HG02970 (cell line): Measurements from ENCODE around the gene PXK.

ENCODE experiments used
- ATAC-seq: cut with Tn5 transposase; IDR thresholded peaks from one replicate; pipeline ENCODE4 v1.9.1; 2021; ENCODE audit warnings: mild to moderate bottlenecking, moderate library complexity, moderate number of reproducible peaks; ENCODE audit not compliant: unreplicated experiment, low FRiP score

PXK gene

GRCh38 chr3:58377750-58378149, 45.1 kb downstream of the PXK start:
- ATAC-seq = no peak

GRCh38 chr3:58379351-58380073, 46.8 kb downstream of the PXK start:
- ATAC-seq = no peak

GRCh38 chr3:58383476-58383875, 50.8 kb downstream of the PXK start:
- no peak for ATAC-seq

GRCh38 chr3:58383904-58384303, 51.2 kb downstream of the PXK start:
- ATAC-seq = no peak

DNA sequence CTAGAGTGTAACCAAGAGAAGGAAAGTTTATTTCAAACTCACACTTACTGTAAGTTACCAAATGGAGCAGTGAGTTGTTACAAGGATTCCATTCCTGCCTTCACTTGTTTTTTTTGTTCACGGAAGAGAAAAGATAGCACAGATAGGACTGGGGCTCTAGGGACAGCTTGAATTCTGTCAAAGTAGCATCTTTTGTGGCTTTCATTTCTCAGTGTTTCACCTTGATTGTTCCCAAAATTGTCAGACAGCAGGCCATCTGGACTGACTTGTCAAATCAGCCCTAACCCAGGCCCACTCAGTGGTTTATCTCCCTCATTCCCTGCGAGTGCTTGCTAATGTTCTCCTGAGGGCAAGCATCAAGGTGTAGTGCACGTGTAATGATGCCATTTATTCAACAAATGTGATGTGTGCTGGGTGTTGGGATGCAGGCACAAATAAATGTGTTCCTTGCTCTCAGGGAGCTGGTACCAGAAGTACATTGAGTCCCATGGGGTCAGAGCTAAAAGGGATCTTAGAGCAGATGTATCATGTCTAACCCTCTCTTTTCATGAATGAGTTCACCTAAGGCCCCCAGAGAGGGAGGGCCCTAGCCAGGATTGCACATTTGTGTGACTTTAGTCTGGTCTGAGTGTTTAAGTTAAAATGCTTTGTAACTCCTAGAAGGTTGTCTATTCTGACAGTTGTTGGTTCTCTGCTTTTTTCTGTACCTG, 51.8 kb downstream of the PXK start:
- ATAC-seq = no peak

GRCh38 chr3:58386626-58387365, 54.1 kb downstream of the PXK start:
- ATAC-seq = no peak

DNA sequence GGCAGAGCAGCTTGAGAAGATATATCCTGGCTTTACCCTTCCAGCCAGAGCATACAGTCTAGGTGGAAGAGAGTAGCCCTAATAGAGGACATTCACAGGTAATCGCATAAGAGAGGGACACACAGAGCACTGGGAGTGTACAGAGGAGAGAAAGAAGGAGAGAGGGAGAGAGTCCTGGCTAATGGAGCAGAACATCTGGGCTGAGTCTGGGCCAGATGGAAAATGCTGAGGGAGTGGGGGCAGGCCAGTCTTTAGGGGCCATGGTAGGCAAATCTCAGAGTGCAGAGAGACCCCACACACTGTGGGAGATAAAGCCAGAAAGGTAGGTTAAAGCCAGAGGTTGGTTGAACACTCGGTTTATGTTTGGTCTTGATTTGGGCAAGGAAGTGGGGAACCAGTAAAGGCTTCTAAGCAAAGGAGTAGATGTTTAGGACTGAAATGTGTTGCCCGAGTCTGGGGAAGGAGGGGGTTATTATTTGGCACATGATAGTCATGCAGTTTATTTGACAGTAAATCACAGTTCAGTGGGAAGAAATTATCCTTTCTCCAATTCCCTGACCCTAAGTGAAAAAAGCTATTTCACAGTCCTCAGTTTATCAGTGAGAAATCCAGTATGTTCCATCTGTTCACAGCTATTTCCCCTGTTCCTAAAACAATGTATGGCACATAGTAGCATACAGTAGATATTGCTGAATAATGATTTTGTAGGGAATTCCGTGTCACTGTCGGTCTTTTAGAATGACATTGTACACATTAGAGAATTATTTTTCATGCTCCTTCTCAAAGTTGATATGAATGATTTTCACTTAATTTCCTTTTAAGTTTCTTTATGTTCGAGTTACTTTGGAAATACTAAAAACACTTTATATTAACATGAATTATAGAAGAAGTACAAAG, 55.2 kb downstream of the PXK start:
- no peak for ATAC-seq

DNA sequence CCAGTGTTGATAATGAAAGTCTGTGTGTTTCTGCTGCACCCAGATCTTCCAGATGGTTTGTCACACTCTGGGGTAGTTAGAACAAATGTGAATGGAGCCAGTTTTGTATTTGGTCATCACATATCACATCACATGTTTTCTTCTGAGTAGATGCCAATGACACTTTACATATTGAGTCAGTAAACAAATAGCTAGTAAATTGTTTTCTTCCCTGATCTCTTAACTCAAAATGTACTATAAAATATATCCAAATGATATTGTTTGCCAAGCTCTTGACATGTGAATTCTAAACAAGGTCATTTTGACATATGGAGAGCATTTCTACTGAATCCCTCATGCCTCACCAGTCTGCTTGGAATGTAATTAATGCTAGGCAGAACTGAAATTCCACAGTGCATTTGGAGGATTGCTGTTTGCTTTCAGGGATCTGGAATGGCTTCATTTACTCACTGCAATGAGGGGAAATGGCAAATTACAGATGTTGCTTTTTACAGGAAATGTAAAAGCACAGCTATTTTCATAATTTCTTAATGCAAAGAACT, 55.9 kb downstream of the PXK start:
- no peak for ATAC-seq

DNA sequence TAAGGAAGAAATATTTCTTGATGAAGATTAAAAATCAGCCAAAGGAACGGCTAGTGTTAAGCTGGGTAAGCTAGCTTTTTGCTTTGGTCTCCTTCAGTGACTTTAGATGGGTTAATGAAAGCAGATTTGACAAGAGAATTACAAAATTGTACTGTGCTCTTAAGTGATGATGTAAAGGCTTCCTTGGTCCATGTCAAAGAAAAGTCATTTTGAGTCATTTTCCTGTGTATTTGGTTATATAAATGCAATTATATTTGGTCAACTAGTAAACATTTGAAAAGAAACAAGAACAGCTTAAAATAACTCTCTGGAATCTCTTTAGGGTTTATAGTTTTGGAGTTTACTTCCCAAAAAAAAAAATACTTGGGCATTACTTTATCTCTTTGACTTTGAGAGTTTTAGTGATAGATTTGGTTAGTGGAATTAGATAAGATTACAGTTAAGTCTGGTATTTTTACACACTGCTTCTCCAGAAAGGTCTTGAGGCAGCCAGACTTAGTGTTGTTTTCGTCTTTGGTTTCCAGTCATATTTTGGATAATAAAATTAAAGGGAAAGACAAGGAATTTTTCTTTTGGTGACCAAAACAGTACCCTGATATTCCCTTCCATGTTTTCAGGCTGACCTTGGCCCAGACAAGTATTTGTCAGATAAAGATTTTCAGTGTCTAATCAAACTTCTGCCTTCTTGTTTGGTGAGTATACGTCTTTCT, 58.6 kb downstream of the PXK start:
- ATAC-seq = no peak

- no peak for ATAC-seq
Observed at GRCh38 chr3:58392181-58392580, 59.5 kb downstream of the PXK start.

GRCh38 chr3:58394339-58394738, 61.6 kb downstream of the PXK start:
- no peak for ATAC-seq

DNA sequence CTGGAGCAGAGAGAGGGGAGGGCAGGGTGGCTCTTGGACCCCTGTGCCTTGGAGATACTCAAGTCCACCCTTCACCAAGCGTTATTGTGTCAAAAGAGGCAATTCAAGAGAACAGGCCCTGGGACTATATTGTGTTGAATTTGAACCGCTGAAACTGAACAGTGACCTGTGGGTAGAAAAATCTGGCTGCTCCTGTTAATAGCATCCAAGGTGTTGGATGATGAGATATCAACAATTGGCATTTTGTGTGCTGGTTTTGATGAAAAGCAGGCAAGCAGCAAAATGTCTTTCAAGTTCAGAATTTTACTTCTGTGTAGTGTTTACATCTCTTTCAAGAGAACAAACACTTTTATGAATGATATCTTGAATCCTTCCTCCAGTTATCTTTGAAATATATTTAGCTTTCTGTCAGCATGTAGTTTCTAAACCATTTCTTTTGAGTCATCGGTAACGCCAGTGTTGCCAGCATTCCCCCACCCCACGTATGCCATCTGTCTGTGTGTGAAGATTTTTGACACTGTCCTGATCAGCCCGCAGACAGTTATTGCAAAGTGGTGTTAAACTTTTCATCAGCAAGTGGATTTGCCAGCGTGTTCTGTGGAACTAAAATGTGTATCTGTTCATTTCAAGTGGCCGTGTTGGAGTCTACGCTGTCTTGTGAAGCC, 66.1 kb downstream of the PXK start:
- no peak for ATAC-seq

DNA sequence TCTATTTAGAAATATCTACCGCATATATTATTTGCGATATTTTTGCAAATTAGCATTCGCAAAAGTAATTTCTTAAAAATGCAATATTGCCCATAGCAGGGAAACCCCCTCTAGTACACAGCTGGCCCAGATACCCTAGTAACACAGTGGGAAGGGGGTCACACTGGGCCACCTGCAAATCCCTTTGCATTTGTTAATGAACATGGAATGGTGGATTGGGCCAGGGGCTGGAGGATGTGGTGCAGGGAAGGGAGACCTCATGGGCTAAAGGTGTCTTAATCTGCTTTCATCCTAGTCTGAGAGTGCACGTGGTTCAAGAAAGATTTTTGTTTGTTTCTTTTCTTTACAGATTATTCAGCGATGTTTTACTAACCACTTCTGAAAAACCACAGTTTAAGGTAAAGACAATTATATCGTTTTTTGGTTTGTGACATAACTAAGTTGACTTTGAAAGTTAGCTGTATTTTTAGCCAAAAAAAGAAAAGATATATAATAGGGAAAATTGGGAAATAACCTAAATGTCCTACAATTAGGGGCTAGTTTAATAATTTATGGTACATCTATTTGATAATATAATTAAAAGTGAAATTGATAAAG, 70.9 kb downstream of the PXK start:
- ATAC-seq = no peak

GRCh38 chr3:58404396-58404795, 71.7 kb downstream of the PXK start:
- ATAC-seq = no peak

DNA sequence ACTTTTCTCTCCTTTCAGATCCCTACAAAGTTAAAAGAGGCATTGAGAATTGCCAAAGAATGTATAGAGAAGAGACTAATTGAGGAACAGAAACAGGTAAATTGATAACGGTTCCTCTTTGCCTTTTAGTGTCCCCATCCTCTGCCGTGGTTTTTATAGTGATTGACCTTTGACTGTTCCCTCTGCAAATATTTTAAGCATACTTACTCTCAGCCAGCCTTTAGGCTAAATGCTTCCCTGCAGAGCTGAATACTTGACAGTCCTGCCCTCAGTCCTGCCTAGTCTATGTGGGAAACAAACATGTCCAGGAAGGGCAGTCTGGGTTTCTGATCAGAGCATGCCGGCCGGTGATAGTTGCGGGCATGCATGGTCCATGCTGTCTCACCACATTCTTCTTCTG, 76.2 kb downstream of the PXK start:
- ATAC-seq = no peak

GRCh38 chr3:58409663-58410062, 77.0 kb downstream of the PXK start:
- ATAC-seq = no peak

DNA sequence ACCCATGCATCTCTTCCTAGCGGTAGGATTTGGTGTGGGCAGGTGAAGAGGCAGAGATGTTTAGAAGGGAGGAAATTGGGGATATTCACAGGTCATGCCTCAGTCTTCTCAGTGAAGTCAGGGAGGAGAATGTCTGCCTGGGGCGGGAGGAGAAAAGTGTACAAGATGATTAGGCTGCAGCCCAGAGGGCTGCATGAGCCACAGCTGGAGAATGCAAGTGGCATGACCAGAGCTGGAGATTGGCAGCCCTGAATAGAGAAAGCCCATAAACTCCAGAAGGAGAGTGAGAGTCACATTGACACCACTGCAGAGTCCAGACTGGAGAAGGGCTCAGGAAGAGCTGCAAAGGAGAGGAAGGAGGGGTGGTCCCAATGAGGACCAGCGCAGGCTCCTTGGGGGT, 78.3 kb downstream of the PXK start:
- ATAC-seq = no peak
